ENCODE measurements around the gene BDH2. TPM values are rescaled to one million over a fixed set of nuclear protein-coding genes. Genes with fewer than 3 reads are reported as not detected.

Gene BDH2
- total RNA-seq, 4 donors from 2014 or later, result 13.8 to 54.0 (median 31.9) TPM

- in situ Hi-C loops (cut with MboI; ENCODE audit: low pct_ligation_motif_present in 1 of 4, low pct_unique_long_range_greater_than_20kb in 1 of 4, low sequenced_read_pairs in 3 of 4) (no loop called here), intact Hi-C loops (cut with DNase I; ENCODE audit: low total_unique reads) (loop anchor here (10.0 kb wide), 1 partner anchor 569 kb away; the partner anchor contains the start of gene NFKB1)
- Histone ChIP-seq H3K27me3 (no peaks in the 10 kb centered on the region), H3K9me3 (no peaks in the 10 kb centered on the region), H3K27ac (no peak overlapping the region), H3K36me3 (no peaks in the 10 kb centered on the region), H3K4me3 (no peak overlapping the region), H3K4me1 (peaks cover 0 to 21% (median 9%) of the 10 kb centered on the region in 4 donors)
- TF ChIP-seq EP300 (IDR thresholded peaks at IDR 0.05; ENCODE audit: low read depth) (no peak), POLR2AphosphoS5 (IDR thresholded peaks at IDR 0.05) (no peak), CTCF (IDR thresholded peaks at IDR 0.05) (no peak), POLR2A (IDR thresholded peaks at IDR 0.05) (no peak)
- WGBS, 2 donors (ENCODE audit: low coverage in 1 of 2), result 98 to 100% methylated on average over 1 to 2 of the region's 2 CpGs
- DNase-seq, result no peak
These were observed 25.7 kb downstream of the BDH2 start for GRCh38 chr4:103073792-103074438.

GRCh38 chr4:103067841-103068547 lies 31.6 kb downstream of the BDH2 start:
- in situ Hi-C loops (cut with MboI; ENCODE audit: low pct_ligation_motif_present in 1 of 4, low pct_unique_long_range_greater_than_20kb in 1 of 4, low sequenced_read_pairs in 3 of 4) (no loop called here), intact Hi-C loops (cut with DNase I; ENCODE audit: low total_unique reads) (no loop called here)
- H3K36me3 ChIP-seq, result no peaks in the 10 kb centered on the region
- H3K9me3 ChIP-seq, result no peaks in the 10 kb centered on the region
- H3K27ac ChIP-seq, result no peak overlapping the region
- H3K4me3 ChIP-seq, result no peak overlapping the region
- no peak for TF ChIP-seq EP300 (IDR thresholded peaks at IDR 0.05; ENCODE audit: low read depth)
- no peak for TF ChIP-seq CTCF (IDR thresholded peaks at IDR 0.05)
- no peak for TF ChIP-seq POLR2A (IDR thresholded peaks at IDR 0.05)
- no peak for TF ChIP-seq POLR2AphosphoS5 (IDR thresholded peaks at IDR 0.05)
- H3K27me3 ChIP-seq, result no peaks in the 10 kb centered on the region
- WGBS, 2 donors (ENCODE audit: low coverage in 1 of 2), result 92 to 93% methylated on average over 2 of the region's 2 CpGs
- no peak for DNase-seq
- H3K4me1 ChIP-seq, result no peaks in the 10 kb centered on the region

GRCh38 chr4:103060453-103061148 lies 39.0 kb downstream of the BDH2 start:
- TF ChIP-seq POLR2AphosphoS5 (IDR thresholded peaks at IDR 0.05) (no peak), EP300 (IDR thresholded peaks at IDR 0.05; ENCODE audit: low read depth) (no peak), POLR2A (IDR thresholded peaks at IDR 0.05) (no peak), CTCF (IDR thresholded peaks at IDR 0.05) (no peak)
- DNase-seq, result no peak
- H3K36me3 ChIP-seq, result no peaks in the 10 kb centered on the region
- no peaks in the 10 kb centered on the region for H3K27me3 ChIP-seq
- intact Hi-C loops (cut with DNase I; ENCODE audit: low total_unique reads), result no loop called here
- WGBS, 2 donors (ENCODE audit: low coverage in 1 of 2), result 98 to 100% methylated on average over 1 to 2 of the region's 2 CpGs
- in situ Hi-C loops (cut with MboI; ENCODE audit: low pct_ligation_motif_present in 1 of 4, low pct_unique_long_range_greater_than_20kb in 1 of 4, low sequenced_read_pairs in 3 of 4), result no loop called here
- no peak overlapping the region for H3K27ac ChIP-seq
- H3K4me3 ChIP-seq, result no peak overlapping the region
- no peaks in the 10 kb centered on the region for H3K4me1 ChIP-seq
- no peaks in the 10 kb centered on the region for H3K9me3 ChIP-seq

- no peaks in the 10 kb centered on the region for H3K9me3 ChIP-seq
- no peak for DNase-seq
- WGBS, 2 donors (ENCODE audit: low coverage in 1 of 2), result 91% methylated on average over 3 of the region's 3 CpGs; no CpG with 5 or more reads in 1 of the 2 donors
- intact Hi-C loops (cut with DNase I; ENCODE audit: low total_unique reads) (no loop called here), in situ Hi-C loops (cut with MboI; ENCODE audit: low pct_ligation_motif_present in 1 of 4, low pct_unique_long_range_greater_than_20kb in 1 of 4, low sequenced_read_pairs in 3 of 4) (no loop called here)
- no peaks in the 10 kb centered on the region for H3K4me1 ChIP-seq
- no peak overlapping the region for H3K4me3 ChIP-seq
- H3K27ac ChIP-seq, result no peak overlapping the region
- no peak for TF ChIP-seq POLR2A (IDR thresholded peaks at IDR 0.05)
- H3K27me3 ChIP-seq, result no peaks in the 10 kb centered on the region
- no peaks in the 10 kb centered on the region for H3K36me3 ChIP-seq
These were observed 45.6 kb downstream of the BDH2 start for GRCh38 chr4:103054030-103054429.

Measured in transverse colon (tissue), 4 donors.